Spleen (tissue), 11 donors: ENCODE results near the gene OPCML. TPM values are rescaled to one million over a fixed set of nuclear protein-coding genes. Genes with fewer than 3 reads are reported as not detected.

Source experiments
- DNase-seq: peaks from one replicate; pipeline ENCODE4 v3.0.0-alpha.2; 2020
- H3K27ac ChIP-seq, 8 donors: fragments of 200-600 bp; sonication (generic) in 7 of 8; 1 replicate in 4 of 8; 2 replicates in 4 of 8; pipeline versions ENCODE4 v1.5.0 to v1.8.0; 2016 to 2021; ENCODE audit warnings: inconsistent platforms in 4 of 8, mild to moderate bottlenecking in 4 of 8, moderate library complexity in 1 of 8
- H3K27me3 ChIP-seq, 7 donors: fragments of 200-600 bp; sonication (generic) in 6 of 7; replicated peaks in 1 of 7; 1 replicate in 4 of 7; 2 replicates in 3 of 7; pipeline versions ENCODE4 v1.5.0 to v1.8.0; 2016 to 2021; ENCODE audit warnings: inconsistent platforms in 3 of 7, mild to moderate bottlenecking in 1 of 7
- H3K36me3 ChIP-seq, 6 donors: fragments of 200-600 bp; sonication (generic) in 5 of 6; 1 replicate in 4 of 6; 2 replicates in 2 of 6; pipeline versions ENCODE4 v1.5.0 to v1.8.0; 2016 to 2021; ENCODE audit warnings: inconsistent platforms in 2 of 6
- H3K4me1 ChIP-seq, 6 donors: fragments of 200-600 bp; sonication (generic) in 5 of 6; 1 replicate in 3 of 6; 2 replicates in 3 of 6; pipeline versions ENCODE4 v1.5.0 to v1.8.0; 2016 to 2021; ENCODE audit warnings: inconsistent platforms in 3 of 6
- H3K4me3 ChIP-seq, 8 donors: fragments of 200-600 bp; sonication (generic) in 7 of 8; 1 replicate in 4 of 8; 2 replicates in 4 of 8; pipeline versions ENCODE4 v1.5.0 to v1.8.0; 2016 to 2021; ENCODE audit warnings: inconsistent platforms in 4 of 8, mild to moderate bottlenecking in 4 of 8, moderate library complexity in 2 of 8
- H3K9me3 ChIP-seq, 8 donors: fragments of 200-600 bp; sonication (generic) in 7 of 8; 1 replicate in 4 of 8; 2 replicates in 4 of 8; pipeline versions ENCODE4 v1.5.0 to v1.8.0; 2016 to 2021; ENCODE audit warnings: inconsistent platforms in 4 of 8
- CTCF ChIP-seq, 11 experiments: fragments of 200-600 bp in 7 of 11; fragments of 450-650 bp in 4 of 11; sonication (generic) in 4 of 11; IDR thresholded peaks in 8 of 11; conservative IDR thresholded peaks in 3 of 11; 1 replicate in 7 of 11; 2 replicates in 4 of 11; pipeline versions ENCODE4 v1.4.0 to v1.8.0; 2016 to 2021; ENCODE audit warnings: antibody characterized with exemption in 11 of 11, inconsistent platforms in 4 of 11, mild to moderate bottlenecking in 1 of 11
- POLR2A ChIP-seq, 3 donors: fragments of 450-650 bp; IDR thresholded peaks; one replicate each; pipeline ENCODE4 v1.5.1; 2017; ENCODE audit warnings: antibody characterized with exemption in 3 of 3, mild to moderate bottlenecking in 1 of 3
- POLR2AphosphoS5 ChIP-seq, 3 donors: sonication (generic); formaldehyde crosslinking; IDR thresholded peaks; one replicate each; pipeline ENCODE4 v1.5.1; 2017; ENCODE audit warnings: antibody characterized with exemption in 3 of 3
- WGBS, 5 donors: extraction: QIAGEN DNeasy Blood & Tissue Kit in 3 of 5; methylation state at CpG; one replicate each; pipeline versions ENCODE4 v1.1.5 to v1.1.7; 2013 to 2018; 5-methylcytosine and 5-hydroxymethylcytosine counted together
- intact Hi-C: fragments of 100-400 bp; cut with DNase I; formaldehyde crosslinking; loops from one replicate; pipeline ENCODE4 v1.15.0; 2023; ENCODE audit warnings: low total_unique reads
- polyA plus RNA-seq, 3 donors: library from polyadenylated mRNA; stranded (reverse); fragments of 200-250 nt; gene quantifications; one replicate each; pipeline ENCODE4 v1.2.1, GENCODE V29; 2013
- total RNA-seq, 7 donors: library from RNA; depleted of rRNA in 3 of 7; stranded (reverse); fragments of >200 nt in 3 of 7; fragmentation: NEBNext Ultra II Directional in 4 of 7; extraction: Animal tissue kit (Norgen Biotek cat#: 25700) in 4 of 7; gene quantifications; one replicate each; pipeline versions ENCODE4 v1.1.0 to v1.2.1, GENCODE V29; 2016 to 2021
- donor health status: healthy with polysubstance abuse.
- donor health status: DM: no; HTN: no; CAD: no; lungs with moderate emphysema.
- donor health status: DM: no; HTN: no; CAD: no.
- donor health status: Bipolar disorder and iron deficiency.
- donor health status: healthy.
- donor health status: DM: no; HTN: no; CAD: no.
- donor health status: DM: yes; HTN: yes; CAD: no.

Gene OPCML
- total and polyA plus RNA-seq, 10 donors = 0.09 to 10.7 (median 3.1) TPM

- 85 to 96% (median 93%) methylated on average over 4 of the region's 4 CpGs for WGBS, 5 donors
- no peaks in the 10 kb centered on the region for H3K36me3 ChIP-seq
- intact Hi-C loops = no loop called here
- DNase-seq = no peak
- no peak for TF ChIP-seq POLR2AphosphoS5 (IDR thresholded peaks at IDR 0.05)
- H3K27ac ChIP-seq = no peak overlapping the region
- no peaks in the 10 kb centered on the region for H3K4me1 ChIP-seq
- no peak overlapping the region for H3K4me3 ChIP-seq
- no peaks in the 10 kb centered on the region for H3K9me3 ChIP-seq
- H3K27me3 ChIP-seq = no peaks in the 10 kb centered on the region
Observed at GRCh38 chr11:132977746-132978145, 554.6 kb downstream of the OPCML start.

GRCh38 chr11:132977241-132977640, 555.1 kb downstream of the OPCML start:
- no peaks in the 10 kb centered on the region for H3K27me3 ChIP-seq
- no peaks in the 10 kb centered on the region for H3K36me3 ChIP-seq
- no peaks in the 10 kb centered on the region for H3K9me3 ChIP-seq
- DNase-seq = no peak
- 85 to 90% (median 88%) methylated on average over 2 of the region's 2 CpGs for WGBS, 5 donors
- intact Hi-C loops = no loop called here
- H3K27ac ChIP-seq = no peak overlapping the region
- no peak for TF ChIP-seq CTCF (IDR thresholded peaks at IDR 0.05 in 8 of 11, conservative IDR thresholded peaks at IDR 0.05 in 3 of 11)
- no peak for TF ChIP-seq POLR2A (IDR thresholded peaks at IDR 0.05)
- TF ChIP-seq POLR2AphosphoS5 (IDR thresholded peaks at IDR 0.05) = no peak
- no peak overlapping the region for H3K4me3 ChIP-seq
- H3K4me1 ChIP-seq = no peaks in the 10 kb centered on the region

- H3K27me3 ChIP-seq = no peaks in the 10 kb centered on the region
- H3K9me3 ChIP-seq = no peaks in the 10 kb centered on the region
- TF ChIP-seq CTCF (IDR thresholded peaks at IDR 0.05 in 8 of 11, conservative IDR thresholded peaks at IDR 0.05 in 3 of 11) (no peak), POLR2AphosphoS5 (IDR thresholded peaks at IDR 0.05) (no peak), POLR2A (IDR thresholded peaks at IDR 0.05) (no peak)
- DNase-seq = no peak
- H3K27ac ChIP-seq = no peak overlapping the region
- 71 to 78% (median 73%) methylated on average over 5 of the region's 5 CpGs for WGBS, 5 donors
- no peaks in the 10 kb centered on the region for H3K4me1 ChIP-seq
- H3K4me3 ChIP-seq = no peak overlapping the region
- intact Hi-C loops = no loop called here
- no peaks in the 10 kb centered on the region for H3K36me3 ChIP-seq
Observed at GRCh38 chr11:132976115-132976514, 556.2 kb downstream of the OPCML start.

- no peak overlapping the region for H3K27ac ChIP-seq
- H3K4me1 ChIP-seq = no peaks in the 10 kb centered on the region
- H3K4me3 ChIP-seq = no peak overlapping the region
- 60 to 71% (median 67%) methylated on average over 6 of the region's 6 CpGs for WGBS, 5 donors
- no peaks in the 10 kb centered on the region for H3K36me3 ChIP-seq
- DNase-seq = no peak
- H3K27me3 ChIP-seq = peaks cover 0 to 5% (median 0%) of the 10 kb centered on the region in 7 donors
- H3K9me3 ChIP-seq = no peaks in the 10 kb centered on the region
- intact Hi-C loops = no loop called here
- no peak for TF ChIP-seq CTCF (IDR thresholded peaks at IDR 0.05 in 8 of 11, conservative IDR thresholded peaks at IDR 0.05 in 3 of 11)
- TF ChIP-seq POLR2AphosphoS5 (IDR thresholded peaks at IDR 0.05) = no peak
- no peak for TF ChIP-seq POLR2A (IDR thresholded peaks at IDR 0.05)
Observed at GRCh38 chr11:132973686-132974085, 558.6 kb downstream of the OPCML start.

GRCh38 chr11:132972565-132972964, 559.7 kb downstream of the OPCML start:
- H3K9me3 ChIP-seq = no peaks in the 10 kb centered on the region
- no peak overlapping the region for H3K4me3 ChIP-seq
- H3K27me3 ChIP-seq = peaks cover 0 to 5% (median 0%) of the 10 kb centered on the region in 7 donors
- TF ChIP-seq POLR2AphosphoS5 (IDR thresholded peaks at IDR 0.05) (no peak), POLR2A (IDR thresholded peaks at IDR 0.05) (no peak)
- 62 to 86% (median 70%) methylated on average over 3 of the region's 3 CpGs for WGBS, 5 donors
- DNase-seq = no peak
- intact Hi-C loops = no loop called here
- H3K27ac ChIP-seq = no peak overlapping the region
- no peaks in the 10 kb centered on the region for H3K36me3 ChIP-seq
- no peaks in the 10 kb centered on the region for H3K4me1 ChIP-seq
